ENCODE measurements around the gene EML2. TPM values are rescaled to one million over a fixed set of nuclear protein-coding genes. Genes with fewer than 3 reads are reported as not detected.
"Not testable (repeated sequence)": the region's sequence is repeated elsewhere in the genome, so short reads cannot be mapped to it uniquely, and the experiment has no call there.

The EML2 gene
- total RNA-seq: 10 to 100 TPM; 20.9 to 51.2 (median 28.3) TPM
- 10 to 100 TPM; 47.8 to 51.0 TPM for polyA plus RNA-seq

GRCh38 chr19:45638930-45639729 lies at the start of gene EML2:
EML2 (minus strand) TSS chr19:45639397; CDS start chr19:45639376, 21 bp downstream.
- no peaks in the 10 kb centered on the region for H3K27me3 ChIP-seq
- intact Hi-C loops (cut with DNase I): loop anchor here in 1 of 3 donors (10.0 kb wide), 1 partner anchor 114 kb away; no protein-coding TSS in a partner anchor
- H3K36me3 ChIP-seq: no peaks in the 10 kb centered on the region
- H3K4me1 ChIP-seq: peaks cover 5 to 22% (median 8%) of the 10 kb centered on the region in 3 donors
- H3K4me3 ChIP-seq: peak within 1 kb of the TSS; percentile 24 to 75 (median 46)
- FAIRE-seq (no peak), DNase-seq (peak in 5 of 6 donors; percentile 51 to 81 (median 55)), ATAC-seq (peak; percentile 35 to 53 (median 48))
- no peak for TF ChIP-seq CTCF (IDR thresholded peaks at IDR 0.05)
- H3K9me3 ChIP-seq: no peaks in the 10 kb centered on the region
- H3K27ac ChIP-seq: peak within 1 kb of the TSS; percentile 3 to 31 (median 24)
- WGBS, 2 donors: 1% methylated on average over 43 to 52 of the region's 52 CpGs

- no peaks in the 10 kb centered on the region for H3K9me3 ChIP-seq
- no peak overlapping the region for H3K4me3 ChIP-seq
- intact Hi-C loops (cut with DNase I): no loop called here
- FAIRE-seq (no peak), DNase-seq (no peak), ATAC-seq (no peak)
- peaks cover 0 to 20% (median 6%) of the 10 kb centered on the region in 3 donors for H3K36me3 ChIP-seq
- peaks cover 0 to 6% (median 0%) of the 10 kb centered on the region in 3 donors for H3K4me1 ChIP-seq
- no peaks in the 10 kb centered on the region for H3K27me3 ChIP-seq
- 86 to 91% methylated on average over 9 of the region's 9 CpGs for WGBS, 2 donors
- no peak overlapping the region for H3K27ac ChIP-seq
- TF ChIP-seq CTCF (IDR thresholded peaks at IDR 0.05): no peak
These were observed 48.4 kb upstream of the EML2 start for GRCh38 chr19:45687599-45687998.

- FAIRE-seq; H3K27me3 ChIP-seq; H3K9me3 ChIP-seq; H3K4me1 ChIP-seq; intact Hi-C loops (cut with DNase I); ATAC-seq; DNase-seq; H3K4me3 ChIP-seq; H3K27ac ChIP-seq: not testable (repeated sequence)
- H3K36me3 ChIP-seq: peaks cover 0 to 20% (median 6%) of the 10 kb centered on the region in 3 donors
- 77 to 90% methylated on average over 11 of the region's 11 CpGs for WGBS, 2 donors
These were observed 45.8 kb upstream of the EML2 start for GRCh38 chr19:45685045-45685444.

GRCh38 chr19:45682908-45683307 lies 43.7 kb upstream of the EML2 start:
- TF ChIP-seq CTCF (IDR thresholded peaks at IDR 0.05): no peak
- peaks cover 0 to 15% (median 2%) of the 10 kb centered on the region in 3 donors for H3K36me3 ChIP-seq
- 74 to 80% methylated on average over 5 of the region's 5 CpGs for WGBS, 2 donors
- intact Hi-C loops (cut with DNase I): no loop called here
- H3K4me3 ChIP-seq: no peak overlapping the region
- H3K27me3 ChIP-seq: no peaks in the 10 kb centered on the region
- no peak overlapping the region for H3K27ac ChIP-seq
- peaks cover 0 to 3% (median 0%) of the 10 kb centered on the region in 3 donors for H3K4me1 ChIP-seq
- FAIRE-seq: no peak
- no peaks in the 10 kb centered on the region for H3K9me3 ChIP-seq
- no peak for ATAC-seq
- no peak for DNase-seq

- H3K27ac ChIP-seq: peak overlapping the region; percentile 70 to 91 (median 74)
- intact Hi-C loops (cut with DNase I): no loop called here
These were observed 42.9 kb upstream of the EML2 start for GRCh38 chr19:45682117-45682516.

More at GRCh38 chr19:45682117-45682516, 42.9 kb upstream of the EML2 start:
- 78% methylated on average over 8 of the region's 8 CpGs for WGBS, 2 donors
- Histone ChIP-seq H3K4me3 (peak overlapping the region in 1 of 4 donors; percentile 38), H3K27me3 (no peaks in the 10 kb centered on the region), H3K36me3 (peaks cover 0 to 7% (median 0%) of the 10 kb centered on the region in 3 donors), H3K9me3 (no peaks in the 10 kb centered on the region), H3K4me1 (peaks cover 0 to 3% (median 0%) of the 10 kb centered on the region in 3 donors)
- FAIRE-seq (no peak), ATAC-seq (no peak), DNase-seq (no peak)
- TF ChIP-seq CTCF (IDR thresholded peaks at IDR 0.05): no peak

All from pancreas (tissue), 10 donors.